Fibroblast of lung (primary cell): Measurements from ENCODE around the gene CCDC70. TPM values are rescaled to one million over a fixed set of nuclear protein-coding genes. Genes with fewer than 3 reads are reported as not detected.

Experiments
- DNase-seq, 2 donors: peaks; one replicate each; pipeline versions ENCODE4 v3.0.0 to v3.0.0-alpha.2; 2010; ENCODE audit warnings: low read depth in 2 of 2
- H2AFZ ChIP-seq: 2 replicates; pipeline ENCODE4 v1.5.1; 2012; ENCODE audit warnings: low read length, control low read depth, inconsistent platforms
- H3K27ac ChIP-seq: 2 replicates; pipeline ENCODE4 v1.5.1; 2011; ENCODE audit warnings: low read length, control low read depth; ENCODE audit not compliant: insufficient read depth
- H3K27me3 ChIP-seq: 2 replicates; pipeline ENCODE4 v1.5.1; 2011; ENCODE audit warnings: mild to moderate bottlenecking, low read length; ENCODE audit not compliant: control insufficient read depth, insufficient read depth
- H3K36me3 ChIP-seq: 2 replicates; pipeline ENCODE4 v1.5.1; 2011; ENCODE audit warnings: low read length; ENCODE audit not compliant: control insufficient read depth, insufficient read depth
- H3K4me1 ChIP-seq: 2 replicates; pipeline ENCODE4 v1.5.1; 2011; ENCODE audit warnings: low read length; ENCODE audit not compliant: control insufficient read depth, insufficient read depth; ENCODE audit errors: extremely low read depth
- H3K4me2 ChIP-seq: 2 replicates; pipeline ENCODE4 v1.5.1; 2011; ENCODE audit warnings: low read length, control low read depth; ENCODE audit not compliant: insufficient read depth; ENCODE audit errors: extremely low read depth
- H3K4me3 ChIP-seq, 4 experiments: fragments of 200-600 bp in 1 of 4; sonication (generic) in 1 of 4; replicated peaks in 1 of 4; 2 replicates each; pipeline ENCODE4 v1.5.1; 2011 to 2016; ENCODE audit warnings: low read length in 4 of 4, low read depth in 3 of 4, mild to moderate bottlenecking in 3 of 4, control low read depth in 2 of 4, inconsistent platforms in 1 of 4, mixed read lengths in 1 of 4; ENCODE audit not compliant: insufficient read depth in 1 of 4; ENCODE audit errors: control extremely low read depth in 1 of 4
- H3K79me2 ChIP-seq: 2 replicates; pipeline ENCODE4 v1.5.1; 2012; ENCODE audit warnings: mild to moderate bottlenecking, low read length, inconsistent platforms; ENCODE audit not compliant: control insufficient read depth, insufficient read depth
- H3K9ac ChIP-seq: 2 replicates; pipeline ENCODE4 v1.5.1; 2011; ENCODE audit warnings: mild to moderate bottlenecking, low read length, control low read depth; ENCODE audit not compliant: insufficient read depth
- H3K9me3 ChIP-seq: 2 replicates; pipeline ENCODE4 v1.5.1; 2012; ENCODE audit warnings: low read depth, low read length; ENCODE audit not compliant: control insufficient read depth, insufficient read depth
- H4K20me1 ChIP-seq: 2 replicates; pipeline ENCODE4 v1.5.1; 2011; ENCODE audit warnings: low read length; ENCODE audit not compliant: control insufficient read depth, insufficient read depth; ENCODE audit errors: extremely low read depth
- CTCF ChIP-seq, 2 donors: IDR thresholded peaks in 1 of 2; conservative IDR thresholded peaks in 1 of 2; 1 replicate in 1 of 2; 2 replicates in 1 of 2; pipeline ENCODE4 v1.5.1; 2011 to 2012; ENCODE audit warnings: low read length in 2 of 2, control low read depth in 1 of 2, inconsistent platforms in 1 of 2, low read depth in 1 of 2, mild to moderate bottlenecking in 1 of 2
- EZH2 ChIP-seq: IDR thresholded peaks from 2 replicates; pipeline ENCODE4 v1.5.1; 2012; ENCODE audit warnings: low read length, control low read depth, mild to moderate bottlenecking; ENCODE audit errors: missing control alignments
- polyA plus RNA-seq, 2 donors: library from polyadenylated mRNA; depleted of rRNA in 1 of 2; stranded (reverse) in 1 of 2; unstranded in 1 of 2; fragments of >200 nt; gene quantifications; 2 replicates each; pipeline ENCODE4 v1.2.1, GENCODE V29; 2011 to 2012; ENCODE audit warnings: missing spikeins in 1 of 2
- total RNA-seq: library from RNA; depleted of rRNA; stranded (reverse); fragments of >200 nt; gene quantifications from 2 replicates; pipeline ENCODE4 v1.2.1, GENCODE V29; 2014

CCDC70 gene
- total and polyA plus RNA-seq, 2 donors (not counting 1 experiment from before 2014, with no cell fraction given): not detected

- Histone ChIP-seq H3K4me3 (no peak overlapping the region), H3K9me3 (no peaks in the 10 kb centered on the region), H4K20me1 (no peaks in the 10 kb centered on the region), H3K4me2 (no peak overlapping the region), H3K4me1 (no peaks in the 10 kb centered on the region), H2AFZ (no peak overlapping the region), H3K9ac (no peak overlapping the region), H3K36me3 (no peaks in the 10 kb centered on the region), H3K27me3 (peaks cover 10% of the 10 kb centered on the region), H3K79me2 (no peaks in the 10 kb centered on the region), H3K27ac (no peak overlapping the region)
- TF ChIP-seq EZH2: no peak
- no peak for TF ChIP-seq CTCF (conservative IDR thresholded peaks at IDR 0.05 in 1 of 2, IDR thresholded peaks at IDR 0.05 in 1 of 2; ENCODE audit: low read depth in 1 of 2, low read length in 2 of 2)
- DNase-seq: no peak
Measured at GRCh38 chr13:51873837-51874236, 12.1 kb downstream of the CCDC70 start.

- Histone ChIP-seq H3K4me1 (no peaks in the 10 kb centered on the region), H3K27me3 (peaks cover 10% of the 10 kb centered on the region), H2AFZ (no peak overlapping the region), H3K27ac (no peak overlapping the region), H4K20me1 (no peaks in the 10 kb centered on the region), H3K4me2 (no peak overlapping the region), H3K36me3 (no peaks in the 10 kb centered on the region), H3K9ac (no peak overlapping the region), H3K9me3 (no peaks in the 10 kb centered on the region), H3K79me2 (no peaks in the 10 kb centered on the region), H3K4me3 (no peak overlapping the region)
- DNase-seq: no peak
- TF ChIP-seq EZH2: no peak
- no peak for TF ChIP-seq CTCF (conservative IDR thresholded peaks at IDR 0.05 in 1 of 2, IDR thresholded peaks at IDR 0.05 in 1 of 2; ENCODE audit: low read depth in 1 of 2, low read length in 2 of 2)
Measured at GRCh38 chr13:51874651-51875050, 12.9 kb downstream of the CCDC70 start.

- no peak for DNase-seq
- Histone ChIP-seq H3K27ac (no peak overlapping the region), H3K4me3 (no peak overlapping the region), H2AFZ (no peak overlapping the region), H3K4me2 (no peak overlapping the region), H3K9ac (no peak overlapping the region), H3K79me2 (no peaks in the 10 kb centered on the region), H3K36me3 (no peaks in the 10 kb centered on the region), H3K27me3 (peaks cover 9% of the 10 kb centered on the region), H3K9me3 (no peaks in the 10 kb centered on the region), H3K4me1 (no peaks in the 10 kb centered on the region), H4K20me1 (no peaks in the 10 kb centered on the region)
- TF ChIP-seq CTCF (conservative IDR thresholded peaks at IDR 0.05 in 1 of 2, IDR thresholded peaks at IDR 0.05 in 1 of 2; ENCODE audit: low read depth in 1 of 2, low read length in 2 of 2) (no peak), EZH2 (no peak)
Measured at GRCh38 chr13:51879133-51879532, 17.4 kb downstream of the CCDC70 start.
